ENCODE measurements around the gene IFNG-AS1.

IFNG-AS1 gene

GRCh38 chr12:67989184-67989920 lies at the start of gene IFNG-AS1:
IFNG-AS1 (plus strand) TSS chr12:67989447.
- no peak for DNase-seq

GRCh38 chr12:67939611-67940010 lies 49.6 kb upstream of the IFNG-AS1 start:
- no peak for DNase-seq

GRCh38 chr12:67940780-67941243 lies 48.4 kb upstream of the IFNG-AS1 start:
- peak; percentile 37 for DNase-seq

GRCh38 chr12:67942724-67943123 lies 46.5 kb upstream of the IFNG-AS1 start:
- DNase-seq: peak; percentile 13

GRCh38 chr12:67943141-67943892 lies 45.9 kb upstream of the IFNG-AS1 start:
- peak; percentile 76 for DNase-seq

- DNase-seq: no peak
These were observed 45.2 kb upstream of the IFNG-AS1 start for GRCh38 chr12:67944093-67944492.

GRCh38 chr12:67952787-67953186 lies 36.5 kb upstream of the IFNG-AS1 start:
- DNase-seq: no peak

GRCh38 chr12:67957383-67957782 lies 31.9 kb upstream of the IFNG-AS1 start:
- DNase-seq: peak; percentile 12

GRCh38 chr12:67958187-67958586 lies 31.1 kb upstream of the IFNG-AS1 start:
- DNase-seq: peak; percentile 19

- DNase-seq: peak; percentile 9
These were observed 24.8 kb upstream of the IFNG-AS1 start for GRCh38 chr12:67964456-67964855.

- no peak for DNase-seq
These were observed 22.7 kb upstream of the IFNG-AS1 start for GRCh38 chr12:67966560-67966959.

GRCh38 chr12:67968321-67968720 lies 20.9 kb upstream of the IFNG-AS1 start:
- no peak for DNase-seq

- no peak for DNase-seq
These were observed 20.5 kb upstream of the IFNG-AS1 start for GRCh38 chr12:67968725-67969124.

GRCh38 chr12:67969134-67969802 lies 20.0 kb upstream of the IFNG-AS1 start:
- peak; percentile 28 for DNase-seq

- DNase-seq: no peak
These were observed 11.6 kb upstream of the IFNG-AS1 start for GRCh38 chr12:67977668-67978067.

- peak; percentile 33 for DNase-seq
These were observed 8.9 kb upstream of the IFNG-AS1 start for GRCh38 chr12:67980391-67980790.

GRCh38 chr12:67981287-67982162 lies 7.7 kb upstream of the IFNG-AS1 start:
- peak; percentile 94 for DNase-seq

GRCh38 chr12:67982164-67982563 lies 7.1 kb upstream of the IFNG-AS1 start:
- peak; percentile 73 for DNase-seq

GRCh38 chr12:67986632-67987031 lies 2.6 kb upstream of the IFNG-AS1 start:
- DNase-seq: no peak

- DNase-seq: no peak
These were observed 636 bp upstream of the IFNG-AS1 start for GRCh38 chr12:67988601-67989021.

GRCh38 chr12:67991158-67991557 lies 1.9 kb downstream of the IFNG-AS1 start:
- no peak for DNase-seq

- DNase-seq: no peak
These were observed 3.9 kb downstream of the IFNG-AS1 start for GRCh38 chr12:67993143-67993542.

- DNase-seq: no peak
These were observed 4.8 kb downstream of the IFNG-AS1 start for GRCh38 chr12:67994046-67994445.
